HFF-Myc (cell line): ENCODE data around the gene RBM46.
A peak's percentile ranks its signal among the peaks of the same experiment; 100 is the strongest.

Source experiments
- DNase-seq: peaks from one replicate; pipeline ENCODE4 v3.0.0-alpha.2; 2011; ENCODE audit warnings: low read depth; ENCODE audit errors: extremely low read depth
- H3K4me3 ChIP-seq: replicated peaks from 2 replicates; pipeline ENCODE4 v1.5.1; 2011; ENCODE audit warnings: low read depth, mild to moderate bottlenecking, control low read depth, low read length
- CTCF ChIP-seq: IDR thresholded peaks from 2 replicates; pipeline ENCODE4 v1.5.1; 2012; ENCODE audit warnings: mild to moderate bottlenecking, low read depth, low read length, control low read depth; ENCODE audit errors: missing control alignments

The RBM46 gene

GRCh38 chr4:154740462-154740861, 40.6 kb upstream of the RBM46 start:
- no peak overlapping the region for H3K4me3 ChIP-seq
- TF ChIP-seq CTCF, result no peak
- DNase-seq, result no peak

GRCh38 chr4:154741131-154741665, 39.9 kb upstream of the RBM46 start:
- no peak for TF ChIP-seq CTCF
- DNase-seq, result no peak
- no peak overlapping the region for H3K4me3 ChIP-seq

- H3K4me3 ChIP-seq, result no peak overlapping the region
- no peak for TF ChIP-seq CTCF
- no peak for DNase-seq
Observed at GRCh38 chr4:154741922-154742850, 38.9 kb upstream of the RBM46 start.

- 0 out of 2 replicates have a peak within 1 kb of the TSS, but pooled peaks have one; percentile 2 for H3K4me3 ChIP-seq
- TF ChIP-seq CTCF, result no peak
- DNase-seq, result no peak
Observed at GRCh38 chr4:154743683-154744340, 37.3 kb upstream of the RBM46 start, which contains the start of gene LRAT. Gene LRAT (plus strand): TSS chr4:154744000. CDS start chr4:154744327, 327 bp downstream.

GRCh38 chr4:154744341-154744926, 36.6 kb upstream of the RBM46 start:
- no peak overlapping the region for H3K4me3 ChIP-seq
- no peak for DNase-seq
- no peak for TF ChIP-seq CTCF

- no peak overlapping the region for H3K4me3 ChIP-seq
- no peak for TF ChIP-seq CTCF
Observed at GRCh38 chr4:154757713-154758112, 23.4 kb upstream of the RBM46 start.

More at GRCh38 chr4:154757713-154758112, 23.4 kb upstream of the RBM46 start:
- no peak for DNase-seq
